GM12865 (cell line): ENCODE data around the gene SLC19A1.

ENCODE experiments used
- DNase-seq: peaks from one replicate; pipeline ENCODE4 v3.0.0; 2010; ENCODE audit warnings: low read depth
- H3K4me3 ChIP-seq: 2 replicates; pipeline ENCODE4 v1.5.1; 2011; ENCODE audit warnings: mild to moderate bottlenecking, low read depth, low read length, control low read depth
- TF ChIP-seq, protein P1 (sequence below): IDR thresholded peaks from 2 replicates; pipeline ENCODE4 v1.5.1; 2011; ENCODE audit warnings: low read length, control low read depth, low read depth, inconsistent platforms; ENCODE audit not compliant: insufficient read depth; ENCODE audit errors: missing control alignments

The SLC19A1 gene

DNA sequence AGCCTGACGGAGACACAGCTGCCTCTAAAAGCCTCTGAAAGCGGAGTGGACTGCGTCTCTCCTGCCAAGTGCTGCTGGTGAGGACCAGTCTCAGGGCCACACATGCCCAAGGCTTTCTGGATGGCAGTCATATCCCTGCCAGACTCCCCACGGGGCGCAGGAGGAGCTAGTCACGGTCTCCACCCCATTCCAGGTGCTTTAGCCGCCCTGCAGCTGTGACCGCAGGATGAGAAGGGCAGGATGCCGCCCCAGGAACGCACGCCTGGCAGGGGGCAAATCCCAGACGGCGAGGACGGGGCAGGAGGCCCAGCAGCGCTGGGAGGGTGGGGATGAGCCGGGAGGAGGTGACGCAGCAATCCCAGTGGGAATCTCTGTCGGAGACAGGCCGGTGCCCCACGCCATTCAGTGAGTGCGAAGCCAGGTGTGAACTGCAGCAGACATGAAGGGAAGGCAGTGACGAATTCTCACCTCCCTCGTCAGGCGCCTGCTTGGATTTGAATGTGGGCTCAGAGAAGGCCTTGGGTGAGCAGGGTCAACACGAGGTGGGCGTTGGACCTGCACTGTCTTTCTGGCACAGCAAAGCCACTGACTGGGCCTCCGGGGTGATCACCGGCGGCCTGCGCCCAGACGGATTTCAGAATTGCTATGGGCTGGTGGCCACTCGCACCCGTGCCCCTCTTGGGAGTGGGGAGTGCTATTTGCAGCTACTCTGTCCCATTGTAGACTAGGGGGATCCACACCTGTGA, 38.5 kb upstream of the SLC19A1 start:
- H3K4me3 ChIP-seq, result no peak overlapping the region
- TF ChIP-seq, protein P1, sequence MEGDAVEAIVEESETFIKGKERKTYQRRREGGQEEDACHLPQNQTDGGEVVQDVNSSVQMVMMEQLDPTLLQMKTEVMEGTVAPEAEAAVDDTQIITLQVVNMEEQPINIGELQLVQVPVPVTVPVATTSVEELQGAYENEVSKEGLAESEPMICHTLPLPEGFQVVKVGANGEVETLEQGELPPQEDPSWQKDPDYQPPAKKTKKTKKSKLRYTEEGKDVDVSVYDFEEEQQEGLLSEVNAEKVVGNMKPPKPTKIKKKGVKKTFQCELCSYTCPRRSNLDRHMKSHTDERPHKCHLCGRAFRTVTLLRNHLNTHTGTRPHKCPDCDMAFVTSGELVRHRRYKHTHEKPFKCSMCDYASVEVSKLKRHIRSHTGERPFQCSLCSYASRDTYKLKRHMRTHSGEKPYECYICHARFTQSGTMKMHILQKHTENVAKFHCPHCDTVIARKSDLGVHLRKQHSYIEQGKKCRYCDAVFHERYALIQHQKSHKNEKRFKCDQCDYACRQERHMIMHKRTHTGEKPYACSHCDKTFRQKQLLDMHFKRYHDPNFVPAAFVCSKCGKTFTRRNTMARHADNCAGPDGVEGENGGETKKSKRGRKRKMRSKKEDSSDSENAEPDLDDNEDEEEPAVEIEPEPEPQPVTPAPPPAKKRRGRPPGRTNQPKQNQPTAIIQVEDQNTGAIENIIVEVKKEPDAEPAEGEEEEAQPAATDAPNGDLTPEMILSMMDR, result no peak
- DNase-seq, result no peak

DNA sequence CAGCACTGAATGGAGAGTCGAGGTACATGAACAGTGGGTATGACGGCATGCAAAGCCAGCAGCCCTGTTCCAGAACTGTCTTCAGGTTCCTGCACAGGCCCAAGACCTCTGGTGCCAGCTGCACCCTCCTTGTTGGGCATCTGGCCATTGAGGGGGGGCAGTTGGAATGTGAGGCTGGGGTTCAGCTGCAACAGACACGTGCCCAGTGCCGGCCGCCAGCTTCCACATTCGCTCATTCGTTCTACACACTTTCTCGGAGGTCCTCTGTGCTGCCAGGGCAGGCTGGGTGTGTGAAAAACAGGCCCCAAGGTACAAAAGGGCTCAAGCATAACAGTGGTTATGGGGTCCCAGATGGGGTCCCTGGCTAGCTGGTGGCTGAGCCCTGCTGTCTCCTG, 37.9 kb upstream of the SLC19A1 start:
- no peak overlapping the region for H3K4me3 ChIP-seq
- no peak for DNase-seq
- TF ChIP-seq, protein P1, result no peak

DNA sequence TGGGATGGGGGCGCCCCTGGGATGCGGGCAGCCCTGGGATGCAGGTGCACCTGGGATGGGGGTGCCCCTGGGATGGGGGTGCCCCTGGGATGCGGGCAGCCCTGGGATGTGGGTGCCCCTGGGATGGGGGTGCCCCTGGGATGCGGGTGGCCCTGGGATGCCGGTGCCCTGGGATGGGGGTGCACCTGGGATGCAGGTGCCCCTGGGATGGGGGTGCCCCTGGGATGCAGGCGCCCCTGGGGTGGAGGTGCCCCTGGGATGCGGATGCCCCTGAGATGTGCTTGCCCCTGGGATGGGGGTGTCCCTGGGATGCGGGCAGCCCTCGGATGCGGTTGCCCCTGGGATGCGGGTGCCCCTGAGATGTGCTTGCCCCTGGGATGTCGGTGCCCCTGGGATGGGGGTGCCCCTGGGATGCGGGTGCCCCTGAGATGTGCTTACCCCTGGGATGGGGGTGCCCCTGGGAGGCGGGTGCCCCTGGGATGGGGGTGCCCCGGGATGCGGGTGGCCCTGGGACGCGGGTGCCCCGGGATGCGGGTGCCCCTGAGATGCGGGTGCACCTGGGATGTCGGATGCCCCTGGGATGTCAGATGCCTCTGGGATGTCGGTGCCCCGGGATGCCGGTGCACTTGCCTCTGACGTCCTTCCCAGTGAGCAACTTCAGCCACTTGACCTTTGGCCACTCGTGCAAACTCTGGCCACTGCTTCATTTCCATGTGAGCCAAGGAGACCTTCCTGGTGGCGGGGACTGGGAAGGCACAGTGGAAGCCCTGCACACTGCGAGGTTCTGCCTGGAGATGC, 37.3 kb upstream of the SLC19A1 start:
- DNase-seq, result no peak
- H3K4me3 ChIP-seq, result no peak overlapping the region
- TF ChIP-seq, protein P1, result no peak

DNA sequence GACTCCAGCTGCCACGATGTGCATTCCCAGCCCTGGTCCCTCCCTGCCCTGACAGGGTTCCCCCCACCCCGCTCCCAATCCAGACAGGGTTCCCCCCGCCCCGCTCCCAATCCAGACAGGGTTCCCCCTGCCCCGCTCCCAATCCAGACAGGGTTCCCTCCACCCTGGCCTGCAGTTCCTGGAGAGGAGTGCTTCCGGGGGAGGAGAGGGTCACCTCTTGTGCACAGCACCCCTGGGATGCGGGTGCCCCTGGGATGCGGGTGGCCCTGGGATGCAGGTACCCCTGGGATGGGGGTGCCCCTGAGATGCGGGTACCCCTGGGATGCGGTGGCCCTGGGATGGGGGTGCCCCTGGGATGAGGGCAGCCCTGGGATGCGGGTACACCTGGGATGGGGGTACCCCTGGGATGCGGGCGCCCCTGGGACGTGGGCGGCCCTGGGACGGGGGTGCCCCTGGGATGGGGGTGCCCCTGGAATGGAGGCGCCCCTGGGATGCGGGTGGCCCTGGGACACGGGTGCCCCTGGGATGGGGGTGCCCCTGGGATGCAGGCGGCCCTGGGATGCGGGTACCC, 36.7 kb upstream of the SLC19A1 start:
- DNase-seq, result no peak
- TF ChIP-seq, protein P1, result no peak
- H3K4me3 ChIP-seq, result no peak overlapping the region

GRCh38 chr21:45578176-45578801, 36.0 kb upstream of the SLC19A1 start:
- H3K4me3 ChIP-seq, result no peak overlapping the region
- TF ChIP-seq, protein P1, result no peak
- DNase-seq, result no peak

DNA sequence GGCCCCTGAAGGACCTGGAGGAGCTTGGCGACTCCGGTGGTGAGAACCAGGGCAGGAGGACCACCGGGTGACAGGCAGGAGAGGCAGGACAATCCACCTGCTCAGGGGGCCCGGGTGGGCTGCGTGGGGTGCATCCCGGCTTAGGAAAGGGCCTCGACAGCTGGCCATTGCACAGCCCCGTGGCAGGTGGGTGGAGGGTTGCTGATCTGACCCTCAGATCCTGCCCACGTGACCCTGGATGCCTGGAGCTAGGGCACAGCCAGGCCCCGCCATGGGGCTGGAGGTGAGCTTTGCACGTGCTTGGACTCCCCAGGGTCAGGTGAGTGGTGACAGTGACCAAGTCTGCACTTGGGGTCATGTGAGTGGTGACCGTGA, 35.5 kb upstream of the SLC19A1 start:
- no peak for DNase-seq
- TF ChIP-seq, protein P1, result no peak
- no peak overlapping the region for H3K4me3 ChIP-seq
